ENCODE data around the gene DNM2.
A peak's percentile ranks its signal among the peaks of the same experiment; 100 is the strongest.

Gene DNM2

DNA sequence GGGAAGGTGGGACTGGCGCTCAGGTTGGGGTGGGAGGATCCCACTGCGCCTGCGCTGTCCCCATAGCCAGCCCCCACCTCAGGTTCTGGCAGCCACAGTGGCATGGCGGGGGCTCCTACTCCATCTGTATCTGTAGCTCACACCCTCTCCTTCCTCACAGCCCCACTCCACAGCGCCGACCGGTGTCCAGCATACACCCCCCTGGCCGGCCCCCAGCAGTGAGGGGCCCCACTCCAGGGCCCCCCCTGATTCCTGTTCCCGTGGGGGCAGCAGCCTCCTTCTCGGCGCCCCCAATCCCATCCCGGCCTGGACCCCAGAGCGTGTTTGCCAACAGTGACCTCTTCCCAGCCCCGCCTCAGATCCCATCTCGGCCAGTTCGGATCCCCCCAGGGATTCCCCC, 112.1 kb downstream of the DNM2 start:
- DNase-seq (ENCODE audit: low spot score): no peak
- in situ Hi-C loops (cut with MboI; ENCODE audit: low pct_unique_long_range_greater_than_20kb, low sequenced_read_pairs, unreplicated experiment): no loop called here
- TF ChIP-seq, protein P1, sequence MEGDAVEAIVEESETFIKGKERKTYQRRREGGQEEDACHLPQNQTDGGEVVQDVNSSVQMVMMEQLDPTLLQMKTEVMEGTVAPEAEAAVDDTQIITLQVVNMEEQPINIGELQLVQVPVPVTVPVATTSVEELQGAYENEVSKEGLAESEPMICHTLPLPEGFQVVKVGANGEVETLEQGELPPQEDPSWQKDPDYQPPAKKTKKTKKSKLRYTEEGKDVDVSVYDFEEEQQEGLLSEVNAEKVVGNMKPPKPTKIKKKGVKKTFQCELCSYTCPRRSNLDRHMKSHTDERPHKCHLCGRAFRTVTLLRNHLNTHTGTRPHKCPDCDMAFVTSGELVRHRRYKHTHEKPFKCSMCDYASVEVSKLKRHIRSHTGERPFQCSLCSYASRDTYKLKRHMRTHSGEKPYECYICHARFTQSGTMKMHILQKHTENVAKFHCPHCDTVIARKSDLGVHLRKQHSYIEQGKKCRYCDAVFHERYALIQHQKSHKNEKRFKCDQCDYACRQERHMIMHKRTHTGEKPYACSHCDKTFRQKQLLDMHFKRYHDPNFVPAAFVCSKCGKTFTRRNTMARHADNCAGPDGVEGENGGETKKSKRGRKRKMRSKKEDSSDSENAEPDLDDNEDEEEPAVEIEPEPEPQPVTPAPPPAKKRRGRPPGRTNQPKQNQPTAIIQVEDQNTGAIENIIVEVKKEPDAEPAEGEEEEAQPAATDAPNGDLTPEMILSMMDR (IDR thresholded peaks at IDR 0.05; ENCODE audit: extremely low read depth, insufficient read depth, missing control alignments): no peak

DNA sequence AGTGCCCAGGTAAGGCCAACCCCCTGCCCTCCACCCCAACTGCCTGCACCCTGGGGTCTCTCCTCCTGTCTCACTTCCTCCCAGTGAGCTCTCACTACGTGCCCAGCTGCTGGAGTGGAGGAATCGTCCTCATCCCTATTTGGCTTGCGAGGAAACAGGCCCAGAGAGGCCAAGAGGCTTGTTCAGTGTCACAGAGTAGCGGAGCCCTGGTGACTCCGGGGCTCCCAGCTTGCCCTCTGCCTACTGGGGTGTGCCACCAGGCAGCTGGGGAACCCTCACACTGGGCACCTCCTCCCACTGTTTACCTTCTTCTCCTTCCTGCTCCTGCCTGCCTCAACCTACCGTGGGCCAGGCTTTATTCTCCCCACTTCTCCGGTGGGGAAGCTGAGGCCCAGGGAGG, 112.5 kb downstream of the DNM2 start:
- in situ Hi-C loops (cut with MboI; ENCODE audit: low pct_unique_long_range_greater_than_20kb, low sequenced_read_pairs, unreplicated experiment): no loop called here
- TF ChIP-seq, protein P1 (IDR thresholded peaks at IDR 0.05; ENCODE audit: extremely low read depth, insufficient read depth, missing control alignments): no peak
- no peak for DNase-seq (ENCODE audit: low spot score)

DNA sequence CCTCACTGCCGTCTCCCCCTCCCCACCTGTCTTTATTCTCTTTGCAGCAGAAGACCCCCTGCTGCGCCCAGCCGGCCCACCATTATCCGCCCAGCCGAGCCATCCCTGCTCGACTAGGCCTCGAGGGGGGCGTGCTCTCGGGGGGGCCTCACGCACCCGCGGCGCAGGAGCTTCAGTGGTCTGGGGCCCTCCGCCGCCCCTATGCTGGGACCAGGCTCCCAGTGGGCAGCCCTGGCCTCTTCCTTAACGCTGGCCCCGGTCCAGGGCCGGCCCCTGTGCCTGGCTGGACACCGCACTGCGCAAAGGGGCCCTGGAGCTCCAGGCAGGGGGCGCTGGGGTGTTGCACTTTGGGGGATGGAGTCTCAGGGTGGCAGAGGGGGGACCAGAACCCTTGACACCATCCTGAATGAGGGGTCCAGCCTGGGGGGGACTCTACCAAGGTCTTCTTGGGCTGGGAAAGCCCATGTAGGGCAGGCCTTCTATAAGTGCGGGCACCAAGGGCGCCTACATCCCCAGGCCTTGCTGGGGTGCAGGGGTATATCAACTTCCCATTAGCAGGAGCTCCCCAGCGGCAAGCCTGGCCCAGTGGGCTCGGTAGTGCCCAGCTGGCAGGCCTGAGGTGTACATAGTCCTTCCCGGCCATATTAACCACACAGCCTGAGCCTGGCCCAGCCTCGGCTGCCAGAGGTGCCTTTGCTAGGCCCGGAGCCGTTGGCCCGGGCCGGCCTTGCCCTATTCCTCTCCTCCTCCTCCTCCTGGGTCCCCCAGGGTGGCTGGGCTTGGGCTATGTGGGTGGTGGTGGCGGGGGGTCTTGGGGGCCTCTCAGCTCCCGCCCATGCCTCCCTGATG, 113.3 kb downstream of the DNM2 start:
- in situ Hi-C loops (cut with MboI; ENCODE audit: low pct_unique_long_range_greater_than_20kb, low sequenced_read_pairs, unreplicated experiment): no loop called here
- TF ChIP-seq, protein P1 (IDR thresholded peaks at IDR 0.05; ENCODE audit: extremely low read depth, insufficient read depth, missing control alignments): no peak
- no peak for DNase-seq (ENCODE audit: low spot score)

DNA sequence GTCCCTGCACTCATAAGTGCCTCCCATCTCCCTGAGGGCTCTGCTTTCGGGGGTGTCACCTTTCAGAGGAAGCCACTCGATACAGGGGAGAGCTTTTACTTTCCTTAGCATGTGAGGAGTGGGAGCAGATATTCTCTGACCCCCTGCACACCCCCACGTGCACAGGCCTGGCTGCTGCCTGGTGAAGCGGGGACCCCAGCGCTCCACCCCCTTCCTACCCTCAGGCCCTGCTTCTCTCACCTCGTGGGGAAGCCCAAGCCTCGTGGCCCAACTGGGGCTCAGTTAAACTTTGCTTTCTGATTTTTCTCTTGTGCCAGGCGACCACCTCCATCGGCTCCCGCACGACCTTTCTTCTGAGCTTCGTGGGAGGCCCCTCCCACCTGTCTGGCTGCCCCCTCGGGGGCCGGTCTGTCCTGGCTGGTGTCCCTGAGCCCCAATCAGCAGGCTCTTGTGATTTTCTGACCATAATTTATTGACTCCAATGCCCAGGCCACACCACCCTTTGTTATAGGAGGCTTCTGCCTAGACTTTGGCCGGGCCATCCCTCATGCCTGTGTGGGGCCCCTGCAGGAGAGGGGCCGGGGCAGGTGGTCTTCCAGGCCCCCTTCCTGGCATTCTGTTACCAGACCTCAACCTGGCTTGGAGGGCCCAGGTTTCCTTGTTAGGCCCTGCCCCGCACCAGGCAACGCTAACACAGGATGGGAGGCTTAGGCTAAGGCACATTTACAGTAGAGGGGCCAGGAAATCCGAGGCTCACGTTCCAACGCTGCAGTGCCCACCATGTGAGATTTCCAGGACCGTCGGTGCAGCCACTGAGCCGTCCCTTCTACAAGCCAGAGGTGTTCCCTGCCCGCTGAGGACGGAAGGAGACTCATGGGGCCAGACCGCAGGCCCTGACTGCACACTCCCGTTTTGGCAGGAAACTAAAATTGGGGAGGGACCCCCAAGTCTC, 114.4 kb downstream of the DNM2 start:
- DNase-seq (ENCODE audit: low spot score): no peak
- in situ Hi-C loops (cut with MboI; ENCODE audit: low pct_unique_long_range_greater_than_20kb, low sequenced_read_pairs, unreplicated experiment): no loop called here
- TF ChIP-seq, protein P1 (IDR thresholded peaks at IDR 0.05; ENCODE audit: extremely low read depth, insufficient read depth, missing control alignments): no peak

DNA sequence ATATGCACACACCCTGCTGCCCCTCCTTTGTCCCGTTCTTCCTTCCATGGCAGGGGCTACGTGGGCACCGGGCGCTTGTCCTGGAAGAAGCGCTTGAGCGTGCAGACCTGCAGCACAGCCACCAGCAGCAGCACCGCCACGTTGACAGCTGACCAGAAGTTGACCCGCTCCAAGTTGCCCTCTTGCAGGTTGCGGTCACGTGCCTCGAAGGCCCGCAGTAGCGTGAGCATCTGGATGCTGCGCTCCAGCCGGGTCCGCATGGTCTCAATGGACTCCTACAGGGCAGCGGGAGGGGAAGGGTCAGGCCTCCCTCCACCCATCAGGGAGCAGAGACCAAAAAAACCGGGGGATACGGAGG, 115.0 kb downstream of the DNM2 start:
- DNase-seq (ENCODE audit: low spot score): no peak
- in situ Hi-C loops (cut with MboI; ENCODE audit: low pct_unique_long_range_greater_than_20kb, low sequenced_read_pairs, unreplicated experiment): no loop called here
- TF ChIP-seq, protein P1 (IDR thresholded peaks at IDR 0.05; ENCODE audit: extremely low read depth, insufficient read depth, missing control alignments): no peak

DNA sequence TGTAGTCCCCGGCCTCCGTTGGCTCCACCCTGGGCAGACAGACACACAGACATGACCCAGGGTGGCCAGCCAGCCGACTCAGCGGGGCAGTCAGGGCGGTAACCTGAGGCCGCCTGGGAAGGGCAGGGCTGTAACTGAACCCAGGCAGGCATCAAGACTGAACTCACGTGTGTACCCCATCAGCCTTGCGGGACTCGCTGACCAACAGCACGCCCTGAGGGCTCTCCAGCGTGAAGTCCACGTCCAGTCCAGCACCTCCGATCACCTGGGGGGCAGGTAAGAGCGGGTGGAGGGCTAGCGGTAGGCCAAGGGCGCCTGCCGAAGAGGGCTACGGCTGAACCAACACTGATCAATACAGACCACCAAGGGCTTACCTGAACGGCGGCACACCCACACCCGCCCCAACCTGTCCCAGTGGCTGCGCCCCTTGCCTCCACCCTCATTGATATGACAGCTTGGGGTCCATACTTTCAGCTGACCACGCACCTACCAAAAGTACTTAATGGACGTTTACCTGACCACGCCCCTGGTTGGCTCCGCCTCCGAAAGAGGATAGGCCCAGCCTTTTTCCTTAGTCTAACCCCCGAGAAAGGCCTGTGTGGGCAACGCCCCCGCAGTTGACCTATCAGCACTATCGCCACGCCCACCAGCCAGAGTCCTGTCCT, 117.3 kb downstream of the DNM2 start:
- peak; percentile 98 for DNase-seq (ENCODE audit: low spot score)
- in situ Hi-C loops (cut with MboI; ENCODE audit: low pct_unique_long_range_greater_than_20kb, low sequenced_read_pairs, unreplicated experiment): no loop called here

More for the DNA sequence above, 117.3 kb downstream of the DNM2 start:
- TF ChIP-seq, protein P1 (IDR thresholded peaks at IDR 0.05; ENCODE audit: extremely low read depth, insufficient read depth, missing control alignments): no peak

All from GM13977 (cell line).